Neuronal stem cell (in vitro differentiated cells): ENCODE measurements around the gene ZBTB44.
"Not testable (repeated sequence)": the region's sequence is repeated elsewhere in the genome, so short reads cannot be mapped to it uniquely, and the experiment has no call there.

Experiments used
- DNase-seq: peaks from one replicate; pipeline ENCODE4 v3.0.0-alpha.2; 2013; ENCODE audit warnings: low spot score
- H2AFZ ChIP-seq: one replicate; pipeline ENCODE4 v1.6.1; 2013; ENCODE audit warnings: mild to moderate bottlenecking, low read length, inconsistent platforms
- H2AK5ac ChIP-seq: 2 replicates; pipeline ENCODE4 v1.6.1; 2013; ENCODE audit warnings: low read depth, mild to moderate bottlenecking, inconsistent platforms, low read length, moderate library complexity, mixed read lengths
- H2BK120ac ChIP-seq: 2 replicates; pipeline ENCODE4 v1.6.1; 2013; ENCODE audit warnings: low read depth, mild to moderate bottlenecking, inconsistent platforms, low read length, moderate library complexity, mixed read lengths
- H2BK12ac ChIP-seq: one replicate; pipeline ENCODE4 v1.6.1; 2013; ENCODE audit warnings: low read length, inconsistent platforms
- H2BK15ac ChIP-seq: 2 replicates; pipeline ENCODE4 v1.6.1; 2013; ENCODE audit warnings: mild to moderate bottlenecking, low read length, inconsistent platforms, mixed read lengths
- H2BK5ac ChIP-seq: one replicate; pipeline ENCODE4 v1.6.1; 2013; ENCODE audit warnings: inconsistent platforms, mild to moderate bottlenecking, low read length, moderate library complexity
- H3K14ac ChIP-seq: one replicate; pipeline ENCODE4 v1.6.1; 2013; ENCODE audit warnings: low read length, inconsistent platforms
- H3K18ac ChIP-seq: 2 replicates; pipeline ENCODE4 v1.6.1; 2013; ENCODE audit warnings: low read length, inconsistent platforms
- H3K23ac ChIP-seq: 2 replicates; pipeline ENCODE4 v1.6.1; 2013; ENCODE audit warnings: low read depth, mild to moderate bottlenecking, mixed read lengths, low read length, inconsistent platforms; ENCODE audit not compliant: poor library complexity
- H3K27ac ChIP-seq: replicated peaks from 3 replicates; pipeline ENCODE4 v1.5.1; 2013; ENCODE audit warnings: low read length, inconsistent platforms
- H3K27me3 ChIP-seq, 3 experiments: 2 replicates each; pipeline ENCODE4 v1.6.1; 2013; ENCODE audit warnings: low read length in 3 of 3, mild to moderate bottlenecking in 2 of 3, inconsistent platforms in 1 of 3, low read depth in 1 of 3, mixed read lengths in 1 of 3, moderate library complexity in 1 of 3; ENCODE audit not compliant: control insufficient read depth in 3 of 3, insufficient read depth in 3 of 3
- H3K36me3 ChIP-seq, 2 donors: replicated peaks in 1 of 2; 2 replicates each; pipeline ENCODE4 v1.6.1; 2013; ENCODE audit warnings: low read length in 2 of 2; ENCODE audit not compliant: control insufficient read depth in 2 of 2, insufficient read depth in 2 of 2
- H3K4ac ChIP-seq: 2 replicates; pipeline ENCODE4 v1.6.1; 2013; ENCODE audit warnings: inconsistent platforms, mild to moderate bottlenecking, low read length, moderate library complexity
- H3K4me1 ChIP-seq, 2 donors: 1 replicate in 1 of 2; 2 replicates in 1 of 2; pipeline ENCODE4 v1.6.1; 2013; ENCODE audit warnings: low read length in 2 of 2, low read depth in 1 of 2; ENCODE audit not compliant: control insufficient read depth in 2 of 2, insufficient read depth in 1 of 2
- H3K4me2 ChIP-seq: one replicate; pipeline ENCODE4 v1.6.1; 2013; ENCODE audit warnings: mild to moderate bottlenecking, low read length, inconsistent platforms; ENCODE audit not compliant: insufficient read depth, poor library complexity, severe bottlenecking
- H3K4me3 ChIP-seq, 2 donors: 2 replicates each; pipeline ENCODE4 v1.5.1; 2013; ENCODE audit warnings: low read length in 2 of 2, mild to moderate bottlenecking in 2 of 2, inconsistent platforms in 1 of 2, moderate library complexity in 1 of 2
- H3K79me1 ChIP-seq: one replicate; pipeline ENCODE4 v1.6.1; 2013; ENCODE audit warnings: low read depth, mild to moderate bottlenecking, inconsistent platforms, low read length, moderate library complexity
- H3K9ac ChIP-seq: one replicate; pipeline ENCODE4 v1.6.1; 2013; ENCODE audit warnings: mild to moderate bottlenecking, low read depth, low read length, inconsistent platforms; ENCODE audit not compliant: poor library complexity
- H3K9me3 ChIP-seq, 2 donors: replicated peaks in 1 of 2; 2 replicates each; pipeline versions ENCODE3 to v1.6.1; 2013; ENCODE audit warnings: low read length in 2 of 2, mild to moderate bottlenecking in 2 of 2, inconsistent platforms in 1 of 2, low read depth in 1 of 2, mixed read lengths in 1 of 2, moderate library complexity in 1 of 2; ENCODE audit not compliant: control insufficient read depth in 2 of 2, insufficient read depth in 1 of 2
- H4K8ac ChIP-seq: one replicate; pipeline ENCODE4 v1.6.1; 2013; ENCODE audit warnings: low read depth, mild to moderate bottlenecking, inconsistent platforms, low read length, moderate library complexity
- H4K91ac ChIP-seq: one replicate; pipeline ENCODE4 v1.6.1; 2013; ENCODE audit warnings: low read length, low read depth, mild to moderate bottlenecking, inconsistent platforms; ENCODE audit not compliant: poor library complexity
- WGBS, 2 donors: extraction: QIAGEN DNeasy Blood & Tissue Kit; methylation state at CpG; one replicate each; pipeline ENCODE4 v1.1.7; 2013; ENCODE audit warnings: missing lambda C conversion rate in 2 of 2, mixed read lengths in 1 of 2; ENCODE audit not compliant: insufficient read length in 2 of 2, insufficient replicate concordance in 1 of 2; ENCODE audit errors: extremely low coverage in 2 of 2; 5-methylcytosine and 5-hydroxymethylcytosine counted together

ZBTB44 gene

GRCh38 chr11:130233888-130234287 lies 80.8 kb downstream of the ZBTB44 start:
- not testable (repeated sequence) for DNase-seq, H3K9me3 ChIP-seq, H2BK120ac ChIP-seq, H2BK15ac ChIP-seq, H4K8ac ChIP-seq, H4K91ac ChIP-seq, H2BK5ac ChIP-seq, H2BK12ac ChIP-seq, H2AK5ac ChIP-seq, H3K4me1 ChIP-seq, H3K27ac ChIP-seq, H3K4ac ChIP-seq, H3K18ac ChIP-seq, H3K9ac ChIP-seq, H3K4me3 ChIP-seq, H3K79me1 ChIP-seq, H3K23ac ChIP-seq, H3K27me3 ChIP-seq, H3K14ac ChIP-seq, H2AFZ ChIP-seq, H3K4me2 ChIP-seq
- WGBS, 2 donors = no CpG with 5 or more reads among the region's 3 CpGs
- peaks cover 2 to 29% of the 10 kb centered on the region in 2 donors for H3K36me3 ChIP-seq

GRCh38 chr11:130233486-130233885 lies 81.2 kb downstream of the ZBTB44 start:
- H3K79me1 ChIP-seq, H3K4ac ChIP-seq, H3K27ac ChIP-seq, H3K27me3 ChIP-seq, H3K23ac ChIP-seq, H2BK12ac ChIP-seq, H3K18ac ChIP-seq, H3K4me3 ChIP-seq, DNase-seq, H3K14ac ChIP-seq, H2BK120ac ChIP-seq, H3K9me3 ChIP-seq, H2AFZ ChIP-seq, H4K91ac ChIP-seq, H3K9ac ChIP-seq, H2BK5ac ChIP-seq, H3K4me1 ChIP-seq, H2BK15ac ChIP-seq, H4K8ac ChIP-seq, H2AK5ac ChIP-seq, H3K4me2 ChIP-seq: not testable (repeated sequence)
- H3K36me3 ChIP-seq = peaks cover 2 to 28% of the 10 kb centered on the region in 2 donors

GRCh38 chr11:130227373-130227772 lies 87.3 kb downstream of the ZBTB44 start:
- Histone ChIP-seq H2AK5ac (no peak overlapping the region), H3K4me3 (no peak overlapping the region), H2BK15ac (no peak overlapping the region), H3K9me3 (no peaks in the 10 kb centered on the region), H2BK12ac (no peak overlapping the region), H2AFZ (no peak overlapping the region), H3K79me1 (no peaks in the 10 kb centered on the region), H3K27ac (no peak overlapping the region), H3K4me2 (no peak overlapping the region), H2BK120ac (no peak overlapping the region), H3K4ac (no peak overlapping the region), H3K27me3 (no peaks in the 10 kb centered on the region), H3K23ac (no peak overlapping the region), H3K4me1 (no peaks in the 10 kb centered on the region), H3K14ac (no peak overlapping the region), H4K8ac (no peak overlapping the region), H3K36me3 (peaks cover 0 to under 1% of the 10 kb centered on the region in 2 donors), H2BK5ac (no peak overlapping the region), H3K18ac (no peak overlapping the region), H4K91ac (no peak overlapping the region), H3K9ac (no peak overlapping the region)
- DNase-seq = no peak
- no CpG with 5 or more reads among the region's 4 CpGs for WGBS, 2 donors

GRCh38 chr11:130223291-130223971 lies 91.3 kb downstream of the ZBTB44 start:
- Histone ChIP-seq H4K91ac (no peak overlapping the region), H3K9ac (no peak overlapping the region), H3K4ac (no peak overlapping the region)

More at GRCh38 chr11:130223291-130223971, 91.3 kb downstream of the ZBTB44 start:
- Histone ChIP-seq H3K4me3 (no peak overlapping the region), H2BK15ac (no peak overlapping the region), H3K79me1 (no peaks in the 10 kb centered on the region), H2AK5ac (no peak overlapping the region), H3K4me2 (no peak overlapping the region), H3K27ac (no peak overlapping the region), H3K9me3 (peaks cover 0 to 2% of the 10 kb centered on the region in 2 donors), H3K36me3 (no peaks in the 10 kb centered on the region), H4K8ac (no peak overlapping the region), H2BK5ac (no peak overlapping the region), H2BK120ac (no peak overlapping the region), H3K23ac (no peak overlapping the region), H3K4me1 (no peaks in the 10 kb centered on the region), H2BK12ac (no peak overlapping the region), H3K14ac (no peak overlapping the region), H3K18ac (no peak overlapping the region), H2AFZ (no peak overlapping the region), H3K27me3 (no peaks in the 10 kb centered on the region)
- DNase-seq = no peak
- WGBS, 2 donors = no CpG with 5 or more reads among the region's 12 CpGs
